ENCODE results near the gene ADH1C. TPM values are rescaled to one million over a fixed set of nuclear protein-coding genes. Genes with fewer than 3 reads are reported as not detected.

ADH1C gene
- total RNA-seq, 1 experiment from 2014 or later = not detected

DNA sequence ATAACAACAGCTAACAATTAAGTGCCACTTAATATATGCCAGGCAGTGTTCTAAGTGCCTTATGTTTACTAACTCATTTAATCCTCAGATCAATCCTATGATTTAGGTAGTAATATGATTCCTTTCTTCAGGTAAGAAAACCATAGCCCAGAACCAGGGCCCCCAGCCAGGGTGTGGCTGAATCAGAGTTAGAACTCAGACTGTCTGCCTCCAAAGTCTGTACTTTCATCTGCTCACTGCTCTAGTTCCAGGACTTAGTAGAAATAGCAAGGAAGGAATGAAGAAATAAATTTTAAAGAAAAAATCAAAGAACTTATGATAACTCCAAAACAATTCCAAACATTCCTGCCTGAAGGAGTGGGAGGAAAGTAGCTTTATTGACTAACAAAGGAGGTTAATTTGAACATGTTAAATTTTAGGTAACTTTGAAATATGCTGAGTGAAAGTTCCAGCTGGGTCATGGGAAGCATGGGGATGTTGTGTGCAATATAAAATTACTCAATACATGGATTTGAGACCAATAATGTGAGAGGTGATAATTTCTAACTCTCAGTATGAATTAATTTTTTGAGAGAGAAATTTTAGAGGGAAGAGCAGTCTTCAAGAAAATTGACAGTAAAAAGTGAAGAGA is 8.8 kb upstream of the ADH1C start:
- no peak overlapping the region for H2AFZ ChIP-seq (ENCODE audit: low read length)
- ChIA-PET POLR2A (ENCODE audit: unreplicated experiment) (no interaction called here), CTCF (no interaction called here)
- H3K9me2 ChIP-seq (replicated peaks; ENCODE audit: low read length) = no peaks in the 10 kb centered on the region
- H3K4me2 ChIP-seq (ENCODE audit: low read length) = no peak overlapping the region
- no peaks in the 10 kb centered on the region for H3F3A ChIP-seq (ENCODE audit: low read length, unreplicated experiment)
- no peaks in the 10 kb centered on the region for H4K20me1 ChIP-seq (ENCODE audit: low read length)
- no peaks in the 10 kb centered on the region for H3K36me3 ChIP-seq (ENCODE audit: low read depth, low read length)
- no peak for ATAC-seq
- H3K9ac ChIP-seq (ENCODE audit: low read length) = no peak overlapping the region
- H3K79me2 ChIP-seq (ENCODE audit: low read length) = no peaks in the 10 kb centered on the region
- BruUV-seq (replicated peaks) = no TSS peak
- H3K27me3 ChIP-seq (ENCODE audit: low read length) = no peaks in the 10 kb centered on the region
- H3K4me3 ChIP-seq (ENCODE audit: low read length) = no peak overlapping the region
- no peak overlapping the region for H3K27ac ChIP-seq (ENCODE audit: low read length)
- intact Hi-C loops (cut with micrococcal nuclease) = no loop called here
- no peaks in the 10 kb centered on the region for H3K9me3 ChIP-seq (ENCODE audit: low read length)
- DNase-seq = no peak
- no peaks in the 10 kb centered on the region for H3K4me1 ChIP-seq (ENCODE audit: insufficient read depth, low read length)
- TF ChIP-seq EZH2phosphoT487 (IDR thresholded peaks at IDR 0.05; ENCODE audit: borderline replicate concordance, low read length) = no peak
- TF ChIP-seq, protein P1, sequence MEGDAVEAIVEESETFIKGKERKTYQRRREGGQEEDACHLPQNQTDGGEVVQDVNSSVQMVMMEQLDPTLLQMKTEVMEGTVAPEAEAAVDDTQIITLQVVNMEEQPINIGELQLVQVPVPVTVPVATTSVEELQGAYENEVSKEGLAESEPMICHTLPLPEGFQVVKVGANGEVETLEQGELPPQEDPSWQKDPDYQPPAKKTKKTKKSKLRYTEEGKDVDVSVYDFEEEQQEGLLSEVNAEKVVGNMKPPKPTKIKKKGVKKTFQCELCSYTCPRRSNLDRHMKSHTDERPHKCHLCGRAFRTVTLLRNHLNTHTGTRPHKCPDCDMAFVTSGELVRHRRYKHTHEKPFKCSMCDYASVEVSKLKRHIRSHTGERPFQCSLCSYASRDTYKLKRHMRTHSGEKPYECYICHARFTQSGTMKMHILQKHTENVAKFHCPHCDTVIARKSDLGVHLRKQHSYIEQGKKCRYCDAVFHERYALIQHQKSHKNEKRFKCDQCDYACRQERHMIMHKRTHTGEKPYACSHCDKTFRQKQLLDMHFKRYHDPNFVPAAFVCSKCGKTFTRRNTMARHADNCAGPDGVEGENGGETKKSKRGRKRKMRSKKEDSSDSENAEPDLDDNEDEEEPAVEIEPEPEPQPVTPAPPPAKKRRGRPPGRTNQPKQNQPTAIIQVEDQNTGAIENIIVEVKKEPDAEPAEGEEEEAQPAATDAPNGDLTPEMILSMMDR (conservative IDR thresholded peaks at IDR 0.05; ENCODE audit: low read depth, low read length) = no peak
- TF ChIP-seq EZH2 (IDR thresholded peaks at IDR 0.05; ENCODE audit: low read length, unreplicated experiment) = no peak

DNA sequence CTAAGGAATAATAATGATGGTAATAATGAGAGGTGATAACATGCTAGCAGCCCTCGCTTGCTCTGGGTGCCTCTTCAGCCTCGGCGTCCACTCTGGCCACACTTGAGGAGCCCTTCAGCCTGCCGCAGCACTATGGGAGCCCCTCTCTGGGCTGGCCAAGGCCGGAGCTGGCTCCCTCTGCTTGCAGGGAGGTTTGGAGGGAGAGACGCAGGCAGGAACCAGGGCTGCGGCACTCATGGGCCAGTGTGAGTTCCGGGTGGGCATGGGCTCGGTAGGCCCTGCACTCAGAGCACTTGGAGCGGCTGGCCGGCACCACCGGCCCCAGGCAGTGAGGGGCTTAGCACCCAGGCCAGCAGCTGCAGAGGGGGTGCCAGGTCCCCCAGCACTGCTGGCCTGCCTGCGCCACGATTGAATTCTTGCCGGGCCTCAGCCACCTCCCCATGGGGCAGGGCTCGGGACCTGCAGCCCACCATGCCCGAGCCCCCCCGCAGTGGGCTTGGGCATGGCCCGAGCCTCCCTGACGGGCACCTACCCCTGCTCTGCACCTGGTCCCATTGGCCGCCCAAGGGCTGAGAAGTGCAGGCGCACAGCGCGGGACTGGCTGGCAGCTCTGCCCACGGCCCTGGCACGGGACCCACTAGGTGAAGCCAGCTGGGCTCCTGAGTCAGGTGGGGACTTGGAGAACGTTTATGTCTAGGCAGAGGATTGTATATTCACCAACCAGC is 7.1 kb upstream of the ADH1C start:
- Histone ChIP-seq H3K4me3 (ENCODE audit: low read length) (no peak overlapping the region), H2AFZ (ENCODE audit: low read length) (no peak overlapping the region), H3K9me2 (replicated peaks; ENCODE audit: low read length) (no peaks in the 10 kb centered on the region), H3K9ac (ENCODE audit: low read length) (no peak overlapping the region), H3K27ac (ENCODE audit: low read length) (no peak overlapping the region), H3K27me3 (ENCODE audit: low read length) (no peaks in the 10 kb centered on the region), H3F3A (ENCODE audit: low read length, unreplicated experiment) (no peaks in the 10 kb centered on the region), H3K36me3 (ENCODE audit: low read depth, low read length) (no peaks in the 10 kb centered on the region), H3K4me2 (ENCODE audit: low read length) (no peak overlapping the region), H4K20me1 (ENCODE audit: low read length) (no peaks in the 10 kb centered on the region), H3K4me1 (ENCODE audit: insufficient read depth, low read length) (no peaks in the 10 kb centered on the region), H3K79me2 (ENCODE audit: low read length) (no peaks in the 10 kb centered on the region), H3K9me3 (ENCODE audit: low read length) (no peaks in the 10 kb centered on the region)
- no TSS peak for BruUV-seq (replicated peaks)
- ATAC-seq (no peak), DNase-seq (no peak)
- CTCF ChIA-PET = no interaction called here
- TF ChIP-seq, protein P1 (conservative IDR thresholded peaks at IDR 0.05; ENCODE audit: low read depth, low read length) = no peak
- no peak for TF ChIP-seq EZH2 (IDR thresholded peaks at IDR 0.05; ENCODE audit: low read length, unreplicated experiment)
- no peak for TF ChIP-seq EZH2phosphoT487 (IDR thresholded peaks at IDR 0.05; ENCODE audit: borderline replicate concordance, low read length)
- POLR2A ChIA-PET (ENCODE audit: unreplicated experiment) = no interaction called here
- intact Hi-C loops (cut with micrococcal nuclease) = no loop called here

DNA sequence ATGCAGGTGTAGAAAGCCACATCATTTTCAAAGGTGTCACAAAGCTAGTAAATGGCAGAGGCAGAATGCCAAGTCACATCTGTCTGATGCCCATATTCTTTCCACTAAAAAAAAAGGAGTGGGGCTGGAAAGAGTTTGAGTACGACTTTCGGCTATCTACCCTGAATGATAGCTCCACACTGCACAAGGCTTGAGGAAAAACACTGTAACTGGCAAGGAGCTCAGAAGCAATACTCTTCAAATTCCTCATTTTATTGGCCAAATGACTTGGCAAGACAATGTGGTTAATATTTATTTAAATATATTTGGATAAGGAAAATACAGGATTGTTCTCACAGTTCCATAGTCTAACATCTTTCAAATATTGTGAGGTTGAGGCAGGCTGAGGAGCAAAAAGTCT is 5.4 kb upstream of the ADH1C start:
- ChIA-PET CTCF (no interaction called here), POLR2A (ENCODE audit: unreplicated experiment) (no interaction called here)
- H3F3A ChIP-seq (ENCODE audit: low read length, unreplicated experiment) = no peaks in the 10 kb centered on the region
- no peaks in the 10 kb centered on the region for H3K36me3 ChIP-seq (ENCODE audit: low read depth, low read length)
- H3K9ac ChIP-seq (ENCODE audit: low read length) = no peak overlapping the region
- no peak overlapping the region for H3K4me2 ChIP-seq (ENCODE audit: low read length)
- H3K27me3 ChIP-seq (ENCODE audit: low read length) = no peaks in the 10 kb centered on the region
- ATAC-seq (no peak), DNase-seq (no peak)
- no peak overlapping the region for H2AFZ ChIP-seq (ENCODE audit: low read length)
- no peaks in the 10 kb centered on the region for H3K9me3 ChIP-seq (ENCODE audit: low read length)
- H3K9me2 ChIP-seq (replicated peaks; ENCODE audit: low read length) = no peaks in the 10 kb centered on the region
- intact Hi-C loops (cut with micrococcal nuclease) = no loop called here
- no peak overlapping the region for H3K4me3 ChIP-seq (ENCODE audit: low read length)
- TF ChIP-seq, protein P1 (conservative IDR thresholded peaks at IDR 0.05; ENCODE audit: low read depth, low read length) = no peak
- no peak for TF ChIP-seq EZH2 (IDR thresholded peaks at IDR 0.05; ENCODE audit: low read length, unreplicated experiment)
- TF ChIP-seq EZH2phosphoT487 (IDR thresholded peaks at IDR 0.05; ENCODE audit: borderline replicate concordance, low read length) = no peak
- no TSS peak for BruUV-seq (replicated peaks)
- no peak overlapping the region for H3K27ac ChIP-seq (ENCODE audit: low read length)
- no peaks in the 10 kb centered on the region for H3K4me1 ChIP-seq (ENCODE audit: insufficient read depth, low read length)
- no peaks in the 10 kb centered on the region for H4K20me1 ChIP-seq (ENCODE audit: low read length)
- no peaks in the 10 kb centered on the region for H3K79me2 ChIP-seq (ENCODE audit: low read length)

Measured in PC-3 (cell line).